SK-N-SH treated with all-trans-retinoic acid at 6 μM for 48 hours (cell line): Measurements from ENCODE around the gene MRPS31.
"Not testable (repeated sequence)": the region's sequence is repeated elsewhere in the genome, so short reads cannot be mapped to it uniquely, and the experiment has no call there.

ENCODE experiments used
- CSRNP3 ChIP-seq: fragments of 250-450 bp; sonication (Bioruptor Pico); IDR thresholded peaks from 2 replicates; pipeline ENCODE4 v1.5.1; 2021; ENCODE audit warnings: mild to moderate bottlenecking, moderate library complexity
- GLIS3 ChIP-seq: fragments of 250-450 bp; sonication (Bioruptor Pico); IDR thresholded peaks from 2 replicates; pipeline ENCODE4 v1.5.0; 2020; ENCODE audit warnings: mild to moderate bottlenecking, moderate library complexity
- PATZ1 ChIP-seq: fragments of 250-450 bp; sonication (Bioruptor Pico); IDR thresholded peaks from 2 replicates; pipeline ENCODE4 v1.8.0; 2020; ENCODE audit warnings: mild to moderate bottlenecking, moderate library complexity, borderline replicate concordance
- POU6F1 ChIP-seq: fragments of 250-450 bp; sonication (Bioruptor Pico); IDR thresholded peaks from 2 replicates; pipeline ENCODE4 v1.8.0; 2021; ENCODE audit warnings: low read depth, mild to moderate bottlenecking, moderate library complexity, borderline replicate concordance
- PPARA ChIP-seq: fragments of 250-450 bp; sonication (Bioruptor Pico); IDR thresholded peaks from 2 replicates; pipeline ENCODE4 v1.5.0; 2020; ENCODE audit warnings: mild to moderate bottlenecking, borderline replicate concordance
- RARB ChIP-seq: fragments of 250-450 bp; sonication (Bioruptor Pico); IDR thresholded peaks from 2 replicates; pipeline ENCODE4 v1.8.0; 2021; ENCODE audit warnings: mild to moderate bottlenecking, moderate library complexity
- SNAI2 ChIP-seq: fragments of 250-450 bp; sonication (Bioruptor Pico); IDR thresholded peaks from 2 replicates; pipeline ENCODE4 v1.5.0; 2020; ENCODE audit warnings: mild to moderate bottlenecking, moderate library complexity
- TCF4 ChIP-seq: fragments of 250-450 bp; sonication (Bioruptor Pico); IDR thresholded peaks from 2 replicates; pipeline ENCODE4 v1.8.0; 2021; ENCODE audit warnings: mild to moderate bottlenecking, moderate library complexity, borderline replicate concordance
- ZFP3 ChIP-seq: fragments of 250-450 bp; sonication (Bioruptor Pico); IDR thresholded peaks from 2 replicates; pipeline ENCODE4 v1.5.0; 2020; ENCODE audit warnings: mild to moderate bottlenecking, moderate library complexity
- TF ChIP-seq, protein P1 (sequence below): fragments of 250-450 bp; sonication (Bioruptor Pico); IDR thresholded peaks from 2 replicates; pipeline ENCODE4 v1.5.1; 2020; ENCODE audit warnings: low read depth, mild to moderate bottlenecking, moderate library complexity

- TF ChIP-seq PATZ1 (CRISPR knock-in tag); POU6F1 (CRISPR knock-in tag); RARB (CRISPR knock-in tag); PPARA (CRISPR knock-in tag); TCF4 (CRISPR knock-in tag); SNAI2 (CRISPR knock-in tag); CSRNP3 (CRISPR knock-in tag); GLIS3 (CRISPR knock-in tag); ZFP3: not testable (repeated sequence)
- TF ChIP-seq, protein P1, sequence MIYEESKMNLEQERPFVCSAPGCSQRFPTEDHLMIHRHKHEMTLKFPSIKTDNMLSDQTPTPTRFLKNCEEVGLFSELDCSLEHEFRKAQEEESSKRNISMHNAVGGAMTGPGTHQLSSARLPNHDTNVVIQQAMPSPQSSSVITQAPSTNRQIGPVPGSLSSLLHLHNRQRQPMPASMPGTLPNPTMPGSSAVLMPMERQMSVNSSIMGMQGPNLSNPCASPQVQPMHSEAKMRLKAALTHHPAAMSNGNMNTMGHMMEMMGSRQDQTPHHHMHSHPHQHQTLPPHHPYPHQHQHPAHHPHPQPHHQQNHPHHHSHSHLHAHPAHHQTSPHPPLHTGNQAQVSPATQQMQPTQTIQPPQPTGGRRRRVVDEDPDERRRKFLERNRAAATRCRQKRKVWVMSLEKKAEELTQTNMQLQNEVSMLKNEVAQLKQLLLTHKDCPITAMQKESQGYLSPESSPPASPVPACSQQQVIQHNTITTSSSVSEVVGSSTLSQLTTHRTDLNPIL = not testable (repeated sequence)
Observed at GRCh38 chr13:40734536-40735231, 36.3 kb downstream of the MRPS31 start.
